Measurements from ENCODE around the gene NECTIN4. TPM values are rescaled to one million over a fixed set of nuclear protein-coding genes. Genes with fewer than 3 reads are reported as not detected.

The NECTIN4 gene
- total and polyA plus RNA-seq, 10 of the 15 experiments (the other 5 are each of a cell fraction or from before 2014, with no cell fraction given) = 2.8 to 8.7 (median 3.7) TPM

- TF ChIP-seq PRDM15 (CRISPR knock-in tag; IDR thresholded peaks at IDR 0.05) = no peak
- no peak for TF ChIP-seq NR2C2 (IDR thresholded peaks at IDR 0.05; ENCODE audit: borderline replicate concordance, control insufficient read depth, insufficient read length, low read depth)
Observed at GRCh38 chr1:161033751-161034150, 55.6 kb downstream of the NECTIN4 start (continued).

- in situ Hi-C loops (cut with MboI) = no loop called here
- 83% methylated on average over 1 of the region's 1 CpG for WGBS (ENCODE audit: insufficient coverage, insufficient replicate concordance, low lambda C conversion rate, missing lambda C conversion rate)
- no peaks in the 10 kb centered on the region for H3K4me1 ChIP-seq (ENCODE audit: control insufficient read depth, insufficient read depth, low read length)
- no peaks in the 10 kb centered on the region for H4K20me1 ChIP-seq (ENCODE audit: control insufficient read depth, insufficient read depth)
- no TSS peak for BruUV-seq (replicated peaks)
- no peaks in the 10 kb centered on the region for H3K79me2 ChIP-seq (ENCODE audit: control insufficient read depth, insufficient read depth, low read length)
- TF ChIP-seq BHLHE40 (IDR thresholded peaks at IDR 0.05; ENCODE audit: borderline replicate concordance in 1 of 2, low read depth in 2 of 2, low read length in 1 of 2) (no peak), SIN3A (IDR thresholded peaks at IDR 0.05; ENCODE audit: low read depth, low read length) (no peak), REST (IDR thresholded peaks at IDR 0.05; ENCODE audit: low read depth, low read length) (no peak), CUX1 (IDR thresholded peaks at IDR 0.05; ENCODE audit: insufficient replicate concordance, low read depth, low read length) (no peak), KLF5 (IDR thresholded peaks at IDR 0.05; ENCODE audit: partially characterized antibody) (no peak)
- CTCF ChIA-PET = interaction anchor here (1.0 to 4.5 kb wide), 5 partner anchors 9 to 35 kb away, joined by 3 to 21 read pairs (median 4); no protein-coding TSS in a partner anchor
- POLR2A ChIA-PET = interaction anchor here (0.5 to 2.0 kb wide), 8 partner anchors 10 to 696 kb away, joined by 3 to 8 read pairs (median 5); partner anchors contain the start of genes F11R and USF1
- H3K4me3 ChIP-seq = no peak overlapping the region
- no peaks in the 10 kb centered on the region for H3K36me3 ChIP-seq (ENCODE audit: control insufficient read depth in 2 of 2, insufficient read depth in 2 of 2, low read length in 1 of 2)
- no peak overlapping the region for H3K27ac ChIP-seq (ENCODE audit: control insufficient read depth, insufficient read depth)
- FAIRE-seq (no peak), DNase-seq (ENCODE audit: low read depth, low spot score) (no peak), ATAC-seq (peak; percentile 14; the same call in 2 of the 3 replicates)
- SMC1A ChIA-PET (ENCODE audit: uncharacterized antibody, unreplicated experiment) = interaction anchor here (1.2 to 2.2 kb wide), 5 partner anchors 9 to 121 kb away, joined by 3 to 8 read pairs (median 4); partner anchors contain the start of gene F11R
- peaks cover 9% of the 10 kb centered on the region; the same call in 2 of the 3 replicates for H3K9me3 ChIP-seq (replicated peaks; ENCODE audit: control insufficient read depth, insufficient read depth, low read length)
- no peak overlapping the region for H3K9ac ChIP-seq (ENCODE audit: control insufficient read depth, insufficient read depth, low read length)
- H3K27me3 ChIP-seq (replicated peaks in 1 of 2; ENCODE audit: control insufficient read depth in 2 of 2, insufficient read depth in 2 of 2, low read length in 1 of 2) = no peaks in the 10 kb centered on the region
- intact Hi-C loops (cut with micrococcal nuclease; ENCODE audit: unreplicated experiment) = no loop called here
- H2AFZ ChIP-seq (ENCODE audit: control insufficient read depth, low read depth, low read length) = no peak overlapping the region
- H3K4me2 ChIP-seq (ENCODE audit: control insufficient read depth, insufficient read depth) = no peak overlapping the region
- RAD21 ChIA-PET (ENCODE audit: unreplicated experiment) = interaction anchor here (1.2 to 1.4 kb wide), 2 partner anchors 11 to 31 kb away, joined by 3 to 4 read pairs; partner anchors contain the start of gene F11R
Observed at GRCh38 chr1:161032409-161032808, 56.9 kb downstream of the NECTIN4 start.

Measured in GM12878 (cell line).